ENCODE data around the gene CDH13. TPM values are rescaled to one million over a fixed set of nuclear protein-coding genes. Genes with fewer than 3 reads are reported as not detected.

The CDH13 gene
- total RNA-seq, 2 donors from 2014 or later, result 228 to 280 TPM

GRCh38 chr16:83807327-83807709 lies 1180.5 kb downstream of the CDH13 start:
- peaks cover 12 to 46% of the 10 kb centered on the region in 2 donors for H3K4me1 ChIP-seq (ENCODE audit: control insufficient read depth in 1 of 2, low read depth in 2 of 2)
- no peaks in the 10 kb centered on the region for H3K36me3 ChIP-seq
- peak overlapping the region; percentile 88 for H3K4me3 ChIP-seq

GRCh38 chr16:83807710-83808572 lies 1181.2 kb downstream of the CDH13 start, which contains the start of gene HSBP1:
TSS of gene HSBP1 (plus strand) at chr16:83807978. CDS start at chr16:83808077, 99 bp downstream.
- no peaks in the 10 kb centered on the region for H3K9me3 ChIP-seq
- DNase-seq (ENCODE audit: low spot score), result peak; percentile 79
- H3K27ac ChIP-seq, result peak within 1 kb of the TSS; percentile 53 to 69
- ATAC-seq (ENCODE audit: insufficient number of reproducible peaks, low FRiP score, low read depth), result peak; percentile 93
- no peak for TF ChIP-seq CTCF (IDR thresholded peaks at IDR 0.05)
- no peaks in the 10 kb centered on the region for H3K36me3 ChIP-seq
- peaks cover 12 to 47% of the 10 kb centered on the region in 2 donors for H3K4me1 ChIP-seq (ENCODE audit: control insufficient read depth in 1 of 2, low read depth in 2 of 2)
- peak within 1 kb of the TSS; percentile 88 for H3K4me3 ChIP-seq
- no peaks in the 10 kb centered on the region for H3K27me3 ChIP-seq (replicated peaks; ENCODE audit: insufficient read depth)

More at GRCh38 chr16:83807327-83807709, 1180.5 kb downstream of the CDH13 start:
- ATAC-seq (ENCODE audit: insufficient number of reproducible peaks, low FRiP score, low read depth) (no peak), DNase-seq (ENCODE audit: low spot score) (no peak)
- Histone ChIP-seq H3K9me3 (no peaks in the 10 kb centered on the region), H3K27me3 (replicated peaks; ENCODE audit: insufficient read depth) (no peaks in the 10 kb centered on the region), H3K27ac (peak overlapping the region; percentile 8 to 69)
- TF ChIP-seq CTCF (IDR thresholded peaks at IDR 0.05), result no peak

- no peak for ATAC-seq (ENCODE audit: insufficient number of reproducible peaks, low FRiP score, low read depth)
- Histone ChIP-seq H3K27me3 (replicated peaks; ENCODE audit: insufficient read depth) (no peaks in the 10 kb centered on the region), H3K27ac (peak overlapping the region; percentile 53 to 69), H3K36me3 (no peaks in the 10 kb centered on the region), H3K9me3 (no peaks in the 10 kb centered on the region), H3K4me3 (peak overlapping the region; percentile 88), H3K4me1 (ENCODE audit: control insufficient read depth in 1 of 2, low read depth in 2 of 2) (peaks cover 12 to 52% of the 10 kb centered on the region in 2 donors)
- DNase-seq (ENCODE audit: low spot score), result no peak
- no peak for TF ChIP-seq CTCF (IDR thresholded peaks at IDR 0.05)
Measured at GRCh38 chr16:83808573-83809014, 1181.8 kb downstream of the CDH13 start.

GRCh38 chr16:83809092-83809491 lies 1182.3 kb downstream of the CDH13 start:
- peak overlapping the region; percentile 88 for H3K4me3 ChIP-seq
- no peaks in the 10 kb centered on the region for H3K9me3 ChIP-seq
- DNase-seq (ENCODE audit: low spot score) (no peak), ATAC-seq (ENCODE audit: insufficient number of reproducible peaks, low FRiP score, low read depth) (no peak)
- TF ChIP-seq CTCF (IDR thresholded peaks at IDR 0.05), result no peak
- no peaks in the 10 kb centered on the region for H3K36me3 ChIP-seq
- peaks cover 12 to 56% of the 10 kb centered on the region in 2 donors for H3K4me1 ChIP-seq (ENCODE audit: control insufficient read depth in 1 of 2, low read depth in 2 of 2)
- no peaks in the 10 kb centered on the region for H3K27me3 ChIP-seq (replicated peaks; ENCODE audit: insufficient read depth)
- no peak overlapping the region for H3K27ac ChIP-seq

GRCh38 chr16:83810901-83811300 lies 1184.1 kb downstream of the CDH13 start:
- H3K27ac ChIP-seq, result no peak overlapping the region
- DNase-seq (ENCODE audit: low spot score), result no peak
- H3K4me3 ChIP-seq, result no peak overlapping the region
- H3K4me1 ChIP-seq (ENCODE audit: control insufficient read depth in 1 of 2, low read depth in 2 of 2), result peaks cover 12 to 66% of the 10 kb centered on the region in 2 donors
- H3K27me3 ChIP-seq (replicated peaks; ENCODE audit: insufficient read depth), result no peaks in the 10 kb centered on the region
- ATAC-seq (ENCODE audit: insufficient number of reproducible peaks, low FRiP score, low read depth), result no peak
- no peaks in the 10 kb centered on the region for H3K36me3 ChIP-seq
- TF ChIP-seq CTCF (IDR thresholded peaks at IDR 0.05), result no peak
- no peaks in the 10 kb centered on the region for H3K9me3 ChIP-seq
